CD4-positive, CD25-positive, alpha-beta regulatory T cell (primary cell): ENCODE data around the gene MARF1. TPM values are rescaled to one million over a fixed set of nuclear protein-coding genes. Genes with fewer than 3 reads are reported as not detected.

Experiments used
- ATAC-seq, 2 donors: fragments of 150-1000 bp; cut with Tn5 transposase; one replicate each; pipeline ENCODE4 v1.10.0; 2021; ENCODE audit warnings: low read depth in 2 of 2, moderate number of reproducible peaks in 2 of 2, moderate library complexity in 1 of 2
- DNase-seq, 3 donors: peaks; one replicate each; pipeline versions ENCODE4 v3.0.0 to v3.0.0-alpha.2; 2012 to 2022; ENCODE audit warnings: mixed read lengths in 1 of 3
- H3K27ac ChIP-seq: one replicate; pipeline ENCODE4 v1.7.0; 2013; ENCODE audit warnings: mild to moderate bottlenecking, low read length; ENCODE audit not compliant: insufficient read depth, poor library complexity, severe bottlenecking
- H3K27me3 ChIP-seq: one replicate; pipeline ENCODE4 v1.7.0; 2013; ENCODE audit warnings: low read length; ENCODE audit not compliant: control insufficient read depth, insufficient read depth
- H3K36me3 ChIP-seq: one replicate; pipeline ENCODE4 v1.7.0; 2013; ENCODE audit warnings: mild to moderate bottlenecking, low read length, moderate library complexity; ENCODE audit not compliant: control insufficient read depth, insufficient read depth
- H3K4me1 ChIP-seq: 2 replicates; pipeline ENCODE4 v1.7.0; 2013; ENCODE audit warnings: mild to moderate bottlenecking, low read length; ENCODE audit not compliant: insufficient read depth, control insufficient read depth, poor library complexity, severe bottlenecking
- H3K4me3 ChIP-seq: one replicate; pipeline ENCODE4 v1.7.0; 2013; ENCODE audit warnings: low read depth, mild to moderate bottlenecking, low read length, moderate library complexity
- H3K9me3 ChIP-seq, 2 experiments: 1 replicate in 1 of 2; 2 replicates in 1 of 2; pipeline ENCODE4 v1.7.0; 2013; ENCODE audit warnings: low read length in 2 of 2, mild to moderate bottlenecking in 1 of 2, moderate library complexity in 1 of 2; ENCODE audit not compliant: control insufficient read depth in 2 of 2
- H3K27ac Mint-ChIP-seq, 3 donors: one replicate each; pipeline ENCODE4 v1.8.0; 2020 to 2022; ENCODE audit warnings: mild to moderate bottlenecking in 3 of 3, mixed read lengths in 3 of 3, moderate library complexity in 2 of 3
- H3K27me3 Mint-ChIP-seq: one replicate; pipeline ENCODE4 v1.8.0; 2022; ENCODE audit warnings: mild to moderate bottlenecking, mixed read lengths
- H3K36me3 Mint-ChIP-seq: one replicate; pipeline ENCODE4 v1.8.0; 2020; ENCODE audit warnings: mixed read lengths
- H3K4me1 Mint-ChIP-seq, 4 donors: one replicate each; pipeline ENCODE4 v1.8.0; 2020 to 2022; ENCODE audit warnings: mixed read lengths in 4 of 4, mild to moderate bottlenecking in 1 of 4
- H3K4me3 Mint-ChIP-seq, 4 donors: one replicate each; pipeline ENCODE4 v1.8.0; 2020 to 2022; ENCODE audit warnings: mild to moderate bottlenecking in 4 of 4, mixed read lengths in 4 of 4, moderate library complexity in 3 of 4
- H3K9me3 Mint-ChIP-seq, 7 donors: one replicate each; pipeline ENCODE4 v1.8.0; 2020 to 2022; ENCODE audit warnings: mixed read lengths in 7 of 7, mild to moderate bottlenecking in 3 of 7, moderate library complexity in 2 of 7
- polyA plus RNA-seq, 4 donors: library from polyadenylated mRNA; unstranded; fragments of 300-500 nt; fragmentation: Illumina TruSeq; gene quantifications; one replicate each; pipeline ENCODE4 v1.2.3, GENCODE V29; 2021
- total RNA-seq: library from RNA; stranded (reverse); gene quantifications from one replicate; pipeline ENCODE4 v1.2.3, GENCODE V29; 2022

The MARF1 gene
- total and polyA plus RNA-seq, 5 donors from 2014 or later, result 13.7 to 208 (median 17.7) TPM

- H3K27ac ChIP-seq, result no peak overlapping the region
- H3K36me3 Mint-ChIP-seq, result peaks cover 55% of the 10 kb centered on the region
- H3K36me3 ChIP-seq, result peaks cover 57% of the 10 kb centered on the region
- H3K27me3 Mint-ChIP-seq, result no peaks in the 10 kb centered on the region
- DNase-seq (no peak), ATAC-seq (no peak)
- peak overlapping the region; percentile 84 to 98 (median 96) for H3K27ac Mint-ChIP-seq
- no peak overlapping the region for H3K4me3 ChIP-seq
- H3K4me1 ChIP-seq, result peaks cover 24% of the 10 kb centered on the region
- H3K9me3 Mint-ChIP-seq, result peaks cover 0 to 2% (median 0%) of the 10 kb centered on the region in 7 donors
- no peaks in the 10 kb centered on the region for H3K9me3 ChIP-seq
- peak overlapping the region in 1 of 4 donors; percentile 18 for H3K4me3 Mint-ChIP-seq
- H3K27me3 ChIP-seq, result no peaks in the 10 kb centered on the region
- peaks cover 12 to 48% (median 22%) of the 10 kb centered on the region in 4 donors for H3K4me1 Mint-ChIP-seq
Measured at GRCh38 chr16:15594711-15595320, 48.1 kb downstream of the MARF1 start.

- Mint-ChIP-seq H3K9me3 (peaks cover 0 to 2% (median 0%) of the 10 kb centered on the region in 7 donors), H3K4me3 (no peak overlapping the region), H3K27ac (peak overlapping the region; percentile 84 to 98 (median 89)), H3K27me3 (no peaks in the 10 kb centered on the region), H3K4me1 (peaks cover 13 to 58% (median 26%) of the 10 kb centered on the region in 4 donors), H3K36me3 (peaks cover 51% of the 10 kb centered on the region)
- DNase-seq (no peak), ATAC-seq (no peak)
- Histone ChIP-seq H3K27me3 (no peaks in the 10 kb centered on the region), H3K4me3 (no peak overlapping the region), H3K27ac (no peak overlapping the region), H3K36me3 (peaks cover 42% of the 10 kb centered on the region), H3K4me1 (peaks cover 29% of the 10 kb centered on the region), H3K9me3 (no peaks in the 10 kb centered on the region)
Measured at GRCh38 chr16:15593235-15593634, 49.7 kb downstream of the MARF1 start.

GRCh38 chr16:15592324-15592723 is 50.6 kb downstream of the MARF1 start:
- peaks cover 16 to 58% (median 26%) of the 10 kb centered on the region in 4 donors for H3K4me1 Mint-ChIP-seq
- ATAC-seq (no peak), DNase-seq (peak in 1 of 3 donors; percentile 69)
- H3K4me3 Mint-ChIP-seq, result no peak overlapping the region
- no peaks in the 10 kb centered on the region for H3K9me3 ChIP-seq
- peak overlapping the region; percentile 92 for H3K27ac ChIP-seq
- H3K36me3 ChIP-seq, result peaks cover 35% of the 10 kb centered on the region
- H3K4me3 ChIP-seq, result no peak overlapping the region
- H3K4me1 ChIP-seq, result peaks cover 29% of the 10 kb centered on the region
- peaks cover 48% of the 10 kb centered on the region for H3K36me3 Mint-ChIP-seq
- H3K27me3 Mint-ChIP-seq, result no peaks in the 10 kb centered on the region
- H3K27me3 ChIP-seq, result no peaks in the 10 kb centered on the region
- H3K9me3 Mint-ChIP-seq, result peaks cover 0 to 2% (median 0%) of the 10 kb centered on the region in 7 donors
- H3K27ac Mint-ChIP-seq, result peak overlapping the region; percentile 84 to 98 (median 90)

GRCh38 chr16:15587152-15587825 is 55.7 kb downstream of the MARF1 start:
- Histone ChIP-seq H3K36me3 (peaks cover 3% of the 10 kb centered on the region), H3K4me1 (peaks cover 25% of the 10 kb centered on the region), H3K27me3 (no peaks in the 10 kb centered on the region), H3K9me3 (peaks cover 7 to 10% of the 10 kb centered on the region in 2 experiments), H3K27ac (no peak overlapping the region), H3K4me3 (no peak overlapping the region)
- ATAC-seq (no peak), DNase-seq (no peak)
- H3K9me3 Mint-ChIP-seq, result peaks cover 0 to 11% (median 1%) of the 10 kb centered on the region in 7 donors
- no peaks in the 10 kb centered on the region for H3K27me3 Mint-ChIP-seq
- no peak overlapping the region for H3K4me3 Mint-ChIP-seq
- peak overlapping the region in 2 of 3 donors; percentile 56 to 81 for H3K27ac Mint-ChIP-seq
- peaks cover 32% of the 10 kb centered on the region for H3K36me3 Mint-ChIP-seq
- peaks cover 9 to 28% (median 18%) of the 10 kb centered on the region in 4 donors for H3K4me1 Mint-ChIP-seq

GRCh38 chr16:15586716-15587115 is 56.2 kb downstream of the MARF1 start:
- H3K27me3 ChIP-seq, result no peaks in the 10 kb centered on the region
- peaks cover 20% of the 10 kb centered on the region for H3K4me1 ChIP-seq
- no peak for ATAC-seq
- Mint-ChIP-seq H3K27me3 (no peaks in the 10 kb centered on the region), H3K36me3 (peaks cover 32% of the 10 kb centered on the region), H3K27ac (peak overlapping the region in 1 of 3 donors; percentile 81), H3K4me3 (no peak overlapping the region), H3K4me1 (peaks cover 10 to 24% (median 19%) of the 10 kb centered on the region in 4 donors), H3K9me3 (peaks cover 0 to 11% (median 1%) of the 10 kb centered on the region in 7 donors)
- no peak overlapping the region for H3K27ac ChIP-seq
- H3K9me3 ChIP-seq, result peaks cover 7 to 10% of the 10 kb centered on the region in 2 experiments
- H3K36me3 ChIP-seq, result peaks cover 3% of the 10 kb centered on the region
- no peak overlapping the region for H3K4me3 ChIP-seq
- no peak for DNase-seq

- peaks cover 0 to 11% (median 1%) of the 10 kb centered on the region in 7 donors for H3K9me3 Mint-ChIP-seq
- Histone ChIP-seq H3K27ac (no peak overlapping the region), H3K4me1 (peaks cover 13% of the 10 kb centered on the region), H3K4me3 (no peak overlapping the region), H3K27me3 (no peaks in the 10 kb centered on the region), H3K36me3 (peaks cover 3% of the 10 kb centered on the region), H3K9me3 (peaks cover 7 to 10% of the 10 kb centered on the region in 2 experiments)
- peak overlapping the region in 1 of 4 donors; percentile 90 for H3K4me3 Mint-ChIP-seq
- peaks cover 9 to 24% (median 17%) of the 10 kb centered on the region in 4 donors for H3K4me1 Mint-ChIP-seq
- peak overlapping the region in 2 of 3 donors; percentile 81 to 91 for H3K27ac Mint-ChIP-seq
- ATAC-seq (no peak), DNase-seq (no peak)
- H3K36me3 Mint-ChIP-seq, result peaks cover 34% of the 10 kb centered on the region
- no peaks in the 10 kb centered on the region for H3K27me3 Mint-ChIP-seq
Measured at GRCh38 chr16:15585956-15586355, 57.0 kb downstream of the MARF1 start.

- Histone ChIP-seq H3K27ac (no peak overlapping the region), H3K9me3 (peaks cover 7 to 10% of the 10 kb centered on the region in 2 experiments), H3K27me3 (no peaks in the 10 kb centered on the region), H3K4me1 (no peaks in the 10 kb centered on the region), H3K36me3 (peaks cover 3% of the 10 kb centered on the region), H3K4me3 (no peak overlapping the region)
- no peaks in the 10 kb centered on the region for H3K27me3 Mint-ChIP-seq
- peaks cover 24% of the 10 kb centered on the region for H3K36me3 Mint-ChIP-seq
- peaks cover 4 to 15% (median 7%) of the 10 kb centered on the region in 4 donors for H3K4me1 Mint-ChIP-seq
- peak overlapping the region in 1 of 3 donors; percentile 17 for H3K27ac Mint-ChIP-seq
- H3K9me3 Mint-ChIP-seq, result peaks cover 0 to 11% (median 1%) of the 10 kb centered on the region in 7 donors
- no peak for ATAC-seq
- H3K4me3 Mint-ChIP-seq, result no peak overlapping the region
- no peak for DNase-seq
Measured at GRCh38 chr16:15583526-15583925, 59.4 kb downstream of the MARF1 start.
